Activated CD4-positive, alpha-beta T cell treated with anti-CD3 and anti-CD28 coated beads for 36 hours (primary cell): ENCODE data around the gene SUMO2. TPM values are rescaled to one million over a fixed set of nuclear protein-coding genes. Genes with fewer than 3 reads are reported as not detected.
A peak's percentile ranks its signal among the peaks of the same experiment; 100 is the strongest.
"Not testable (repeated sequence)": the region's sequence is repeated elsewhere in the genome, so short reads cannot be mapped to it uniquely, and the experiment has no call there.

Experiments used
- ATAC-seq: fragments of 200-7000 bp; cut with Tn5 transposase; one replicate; pipeline ENCODE4 v1.10.0; 2021; ENCODE audit warnings: mild to moderate bottlenecking, moderate library complexity
- CTCF ChIA-PET: fragments of 350-600 bp; sonication (Branson Sonifier 250); formaldehyde crosslinking; loops from one replicate; lab custom pipeline; 2021; ENCODE audit warnings: antibody characterized with exemption; lab: Charles Lee
- POLR2A ChIA-PET: fragments of 350-600 bp; sonication (Branson Sonifier 250); formaldehyde crosslinking; loops from one replicate; lab custom pipeline; 2021; ENCODE audit warnings: antibody characterized with exemption, inconsistent platforms; lab: Charles Lee
- DNase-seq: peaks from one replicate; pipeline ENCODE4 v3.0.0-alpha.2; 2020
- H3K27ac Mint-ChIP-seq: one replicate; pipeline ENCODE4 v1.8.0; 2021; ENCODE audit warnings: mixed read lengths
- H3K27me3 Mint-ChIP-seq: one replicate; pipeline ENCODE4 v1.8.0; 2021; ENCODE audit warnings: mixed read lengths
- H3K36me3 Mint-ChIP-seq: one replicate; pipeline ENCODE4 v1.8.0; 2021; ENCODE audit warnings: low read depth, mixed read lengths
- H3K4me1 Mint-ChIP-seq: one replicate; pipeline ENCODE4 v1.8.0; 2021; ENCODE audit warnings: mixed read lengths
- H3K4me3 Mint-ChIP-seq: one replicate; pipeline ENCODE4 v1.8.0; 2021; ENCODE audit warnings: mild to moderate bottlenecking, moderate library complexity, mixed read lengths
- H3K9me3 Mint-ChIP-seq: one replicate; pipeline ENCODE4 v1.8.0; 2021; ENCODE audit warnings: low read depth, mixed read lengths
- intact Hi-C, 2 experiments: fragments of 100-400 bp; cut with DNase I in 1 of 2; cut with micrococcal nuclease in 1 of 2; formaldehyde crosslinking; loops; one replicate each; pipeline versions ENCODE4 v1.14.2 to v1.15.1; 2022 to 2024; cut with DNase I, micrococcal nuclease
- total RNA-seq, 2 experiments: library from RNA; stranded (reverse); gene quantifications; one replicate each; pipeline ENCODE4 v1.2.3, GENCODE V29; 2021

SUMO2 gene
- total RNA-seq, 2 experiments from 2014 or later = 594 to 727 TPM

DNA sequence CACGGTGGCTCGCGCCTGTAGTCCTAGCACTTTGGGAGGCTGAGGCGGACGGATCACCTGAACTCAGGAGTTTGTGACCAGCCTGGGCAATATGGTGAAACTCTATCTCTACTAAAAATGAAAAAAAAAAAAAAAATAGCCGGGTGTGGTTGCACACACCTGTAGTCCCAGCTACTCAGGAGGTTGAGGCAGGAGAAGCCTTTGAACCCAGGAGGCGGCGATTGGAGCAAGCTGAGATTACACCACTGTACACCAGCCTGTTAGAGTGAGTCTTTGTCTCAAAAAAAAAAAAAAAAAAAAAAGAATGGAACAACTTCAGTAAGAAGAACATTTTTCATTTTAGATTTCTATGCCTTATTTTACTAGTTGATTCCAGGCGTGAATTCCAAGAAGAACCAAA lies 25.4 kb upstream of the SUMO2 start:
- ATAC-seq = no peak
- Mint-ChIP-seq H3K27ac (no peak overlapping the region), H3K36me3 (peaks cover 36% of the 10 kb centered on the region), H3K4me1 (peaks cover 13% of the 10 kb centered on the region), H3K9me3 (no peaks in the 10 kb centered on the region), H3K27me3 (no peaks in the 10 kb centered on the region), H3K4me3 (peak overlapping the region; percentile 17)
- POLR2A ChIA-PET = interaction anchor here (0.5 to 0.7 kb wide), 2 partner anchors 225 to 237 kb away, joined by 3 to 6 read pairs; no protein-coding TSS in a partner anchor
- no peak for DNase-seq
- intact Hi-C loops = loop anchor here in 1 of 2 experiments (5.0 kb wide), 1 partner anchor 161 kb away; the partner anchor contains the start of genes ATP5PD and KCTD2
- CTCF ChIA-PET = interaction anchor here (0.5 to 5.3 kb wide), 6 partner anchors 36 to 249 kb away, joined by 3 to 34 read pairs (median 4); no protein-coding TSS in a partner anchor

DNA sequence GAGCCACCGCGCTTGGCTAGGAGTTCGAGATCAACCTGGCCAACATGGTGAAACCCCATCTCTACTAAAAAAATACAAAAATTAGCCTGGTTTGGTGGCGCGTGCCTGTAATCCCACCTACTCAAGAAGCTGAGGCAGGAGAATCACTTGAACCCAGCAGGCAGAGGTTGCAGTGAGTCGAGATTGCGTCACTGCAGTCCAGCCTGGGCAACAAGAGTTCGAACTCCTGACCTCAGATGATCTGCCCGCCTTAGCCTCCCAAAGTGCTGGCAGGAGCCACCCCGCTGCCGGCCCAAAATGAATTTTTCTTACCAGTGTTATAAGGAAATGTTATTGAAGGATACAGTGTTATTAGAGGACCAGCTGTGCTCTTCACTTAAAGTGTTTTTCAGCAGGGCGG lies 25.0 kb upstream of the SUMO2 start:
- no peak overlapping the region for H3K27ac Mint-ChIP-seq
- no peaks in the 10 kb centered on the region for H3K27me3 Mint-ChIP-seq
- H3K9me3 Mint-ChIP-seq = no peaks in the 10 kb centered on the region
- H3K36me3 Mint-ChIP-seq = peaks cover 32% of the 10 kb centered on the region
- DNase-seq = no peak
- H3K4me3 Mint-ChIP-seq = peak overlapping the region; percentile 17
- POLR2A ChIA-PET = interaction anchor here (0.7 kb wide), 1 partner anchor 225 kb away, joined by 6 read pairs; no protein-coding TSS in a partner anchor
- ATAC-seq = no peak
- intact Hi-C loops = loop anchor here in 1 of 2 experiments (5.0 kb wide), 1 partner anchor 160 kb away; the partner anchor contains the start of genes ATP5PD and KCTD2
- CTCF ChIA-PET = interaction anchor here (0.5 to 5.3 kb wide), 3 partner anchors 94 to 248 kb away, joined by 3 to 34 read pairs (median 3); no protein-coding TSS in a partner anchor
- H3K4me1 Mint-ChIP-seq = peaks cover 13% of the 10 kb centered on the region

DNA sequence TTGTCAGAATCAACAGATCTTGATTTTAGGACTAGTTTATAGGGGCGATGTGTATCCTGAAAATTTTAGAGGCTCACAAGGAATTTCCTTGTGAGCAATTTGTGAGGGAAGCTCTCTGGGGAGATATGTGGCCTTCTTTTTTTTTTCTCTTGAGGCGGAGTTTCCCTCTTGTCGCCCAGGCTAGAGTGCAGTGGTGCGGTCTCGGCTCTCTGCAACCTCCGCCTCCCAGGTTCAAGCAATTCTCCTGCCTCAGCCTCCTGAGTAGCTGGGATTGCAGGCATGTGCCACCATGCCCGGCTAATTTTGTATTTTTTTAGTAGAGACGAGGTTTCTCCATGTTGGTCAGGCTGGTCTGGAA lies 24.3 kb upstream of the SUMO2 start:
- not testable (repeated sequence) for H3K27me3 Mint-ChIP-seq, ATAC-seq, DNase-seq, H3K9me3 Mint-ChIP-seq
- Mint-ChIP-seq H3K4me3 (peak overlapping the region; percentile 91), H3K36me3 (peaks cover 30% of the 10 kb centered on the region), H3K27ac (peak overlapping the region; percentile 34), H3K4me1 (peaks cover 13% of the 10 kb centered on the region)
- intact Hi-C loops = loop anchor here in 1 of 2 experiments (5.0 kb wide), 1 partner anchor 160 kb away; the partner anchor contains the start of genes ATP5PD and KCTD2
- ChIA-PET CTCF (interaction anchor here (0.7 to 5.3 kb wide), 7 partner anchors 17 to 245 kb away, joined by 3 to 34 read pairs (median 3); partner anchors contain the start of genes GGA3 and MRPS7), POLR2A (interaction anchor here (0.6 to 0.8 kb wide), 3 partner anchors 18 to 43 kb away, joined by 3 to 4 read pairs (median 3); no protein-coding TSS in a partner anchor)

- ATAC-seq = no peak
Observed at GRCh38 chr17:75205793-75206163, 23.0 kb upstream of the SUMO2 start.

GRCh38 chr17:75205037-75205792 lies 22.5 kb upstream of the SUMO2 start, which contains the start of gene NUP85:
TSS of gene NUP85 (plus strand) at chr17:75205679. CDS start at chr17:75205762, 83 bp downstream.
- ChIA-PET CTCF (interaction anchor here (0.5 to 5.3 kb wide), 13 partner anchors 21 to 964 kb away, joined by 3 to 34 read pairs (median 4); partner anchors contain the start of genes GGA3 and MRPS7), POLR2A (interaction anchor here (0.5 to 1.4 kb wide), 12 partner anchors 16 to 192 kb away, joined by 3 to 12 read pairs (median 4); partner anchors contain the start of gene SLC25A19)
- peak within 1 kb of the TSS; percentile 91 for H3K4me3 Mint-ChIP-seq
- H3K36me3 Mint-ChIP-seq = peaks cover 17% of the 10 kb centered on the region
- H3K27ac Mint-ChIP-seq = peak within 1 kb of the TSS; percentile 100
- peak; percentile 96 for DNase-seq
- H3K27me3 Mint-ChIP-seq = no peaks in the 10 kb centered on the region
- H3K9me3 Mint-ChIP-seq = no peaks in the 10 kb centered on the region
- ATAC-seq = peak; percentile 86
- peaks cover 18% of the 10 kb centered on the region for H3K4me1 Mint-ChIP-seq
- intact Hi-C loops = loop anchor here (1.0 to 5.0 kb wide), 17 partner anchors 22 to 282 kb away; partner anchors contain the start of genes KCTD2 (in 2 of the 2), ARMC7 (in 1 of the 2), ATP5PD (in 1 of the 2) and GGA3 (in 1 of the 2)

More at GRCh38 chr17:75205793-75206163, 23.0 kb upstream of the SUMO2 start:
- ChIA-PET POLR2A (interaction anchor here (0.5 to 1.4 kb wide), 12 partner anchors 17 to 193 kb away, joined by 3 to 12 read pairs (median 4); partner anchors contain the start of genes GGA3 and SLC25A19), CTCF (interaction anchor here (0.5 to 5.3 kb wide), 15 partner anchors 10 to 963 kb away, joined by 3 to 34 read pairs (median 4); partner anchors contain the start of genes GGA3 and MRPS7)
- H3K27ac Mint-ChIP-seq = peak overlapping the region; percentile 100
- DNase-seq = no peak
- H3K27me3 Mint-ChIP-seq = no peaks in the 10 kb centered on the region
- H3K4me3 Mint-ChIP-seq = peak overlapping the region; percentile 91
- peaks cover 18% of the 10 kb centered on the region for H3K4me1 Mint-ChIP-seq
- H3K36me3 Mint-ChIP-seq = peaks cover 20% of the 10 kb centered on the region
- H3K9me3 Mint-ChIP-seq = no peaks in the 10 kb centered on the region
- intact Hi-C loops = loop anchor here (1.0 to 5.0 kb wide), 17 partner anchors 22 to 282 kb away; partner anchors contain the start of genes KCTD2 (in 2 of the 2), ARMC7 (in 1 of the 2), ATP5PD (in 1 of the 2) and GGA3 (in 1 of the 2)

DNA sequence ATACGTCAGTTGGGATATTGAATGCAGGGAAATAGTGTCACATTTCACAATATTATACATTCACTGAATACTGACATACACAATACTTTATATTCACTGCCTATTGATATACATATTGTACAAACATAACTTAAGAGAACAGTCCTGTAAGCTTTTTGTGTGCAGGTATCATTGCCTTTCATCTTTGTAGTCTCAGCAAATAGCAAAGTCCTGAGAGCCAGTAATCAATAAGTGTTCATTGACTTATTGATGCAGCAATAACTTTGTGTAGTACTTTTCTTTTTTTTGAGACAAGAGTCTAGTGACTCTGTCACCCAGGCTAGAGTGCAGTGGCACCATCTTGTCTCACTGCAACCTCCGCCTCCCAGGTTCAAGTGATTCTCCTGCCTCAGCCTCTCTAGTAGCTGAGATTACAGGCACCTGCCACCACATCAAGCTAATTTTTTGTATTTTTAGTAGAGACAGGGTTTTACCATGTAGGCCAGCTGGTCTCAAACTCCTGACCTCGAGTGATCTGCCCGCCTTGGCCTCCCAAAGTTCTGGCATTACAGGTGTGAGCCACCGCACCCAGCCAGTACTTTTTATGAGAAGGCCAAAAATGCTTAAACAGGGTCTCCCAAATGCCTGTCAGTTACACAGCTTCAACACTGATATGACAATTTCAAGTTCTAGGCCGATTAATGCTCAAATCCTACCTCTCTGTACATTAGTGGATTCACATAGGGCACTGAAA lies 17.3 kb upstream of the SUMO2 start:
- H3K9me3 Mint-ChIP-seq = no peaks in the 10 kb centered on the region
- DNase-seq = no peak
- H3K27me3 Mint-ChIP-seq = no peaks in the 10 kb centered on the region
- intact Hi-C loops = loop anchor here (5.0 kb wide), 2 partner anchors 133 to 238 kb away; no protein-coding TSS in a partner anchor
- no peak overlapping the region for H3K4me3 Mint-ChIP-seq
- H3K4me1 Mint-ChIP-seq = peaks cover 8% of the 10 kb centered on the region
- CTCF ChIA-PET = interaction anchor here (0.6 to 5.7 kb wide), 13 partner anchors 9 to 238 kb away, joined by 3 to 108 read pairs (median 4); partner anchors contain the start of genes NT5C and SLC25A19
- ATAC-seq = no peak
- POLR2A ChIA-PET = no interaction called here
- no peaks in the 10 kb centered on the region for H3K36me3 Mint-ChIP-seq
- no peak overlapping the region for H3K27ac Mint-ChIP-seq

DNA sequence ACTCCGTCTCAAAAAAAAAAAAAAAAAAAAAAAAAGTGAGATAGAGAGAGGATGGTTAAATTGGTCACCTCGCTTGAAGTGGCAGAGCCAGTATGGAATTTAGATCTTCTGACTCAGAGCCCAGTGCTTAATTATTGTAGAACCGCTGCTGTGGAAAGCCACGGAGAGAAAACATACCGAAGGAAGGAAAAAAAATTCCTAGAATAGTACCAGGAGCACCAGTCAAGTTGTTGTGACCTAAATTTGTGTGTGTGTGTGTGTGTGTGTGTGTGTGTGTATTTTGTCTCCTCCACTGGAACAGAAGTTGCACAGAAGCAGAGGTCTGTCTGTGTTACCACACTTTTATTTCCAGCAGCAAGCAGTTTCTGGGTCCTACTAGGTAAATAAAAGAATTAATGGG lies 12.1 kb upstream of the SUMO2 start:
- ATAC-seq (no peak), DNase-seq (no peak)
- intact Hi-C loops = no loop called here
- Mint-ChIP-seq H3K27me3 (no peaks in the 10 kb centered on the region), H3K36me3 (no peaks in the 10 kb centered on the region), H3K4me3 (no peak overlapping the region), H3K4me1 (no peaks in the 10 kb centered on the region), H3K27ac (no peak overlapping the region), H3K9me3 (no peaks in the 10 kb centered on the region)
- ChIA-PET CTCF (interaction anchor here (0.6 kb wide), 1 partner anchor 45 kb away, joined by 3 read pairs; no protein-coding TSS in a partner anchor), POLR2A (no interaction called here)

DNA sequence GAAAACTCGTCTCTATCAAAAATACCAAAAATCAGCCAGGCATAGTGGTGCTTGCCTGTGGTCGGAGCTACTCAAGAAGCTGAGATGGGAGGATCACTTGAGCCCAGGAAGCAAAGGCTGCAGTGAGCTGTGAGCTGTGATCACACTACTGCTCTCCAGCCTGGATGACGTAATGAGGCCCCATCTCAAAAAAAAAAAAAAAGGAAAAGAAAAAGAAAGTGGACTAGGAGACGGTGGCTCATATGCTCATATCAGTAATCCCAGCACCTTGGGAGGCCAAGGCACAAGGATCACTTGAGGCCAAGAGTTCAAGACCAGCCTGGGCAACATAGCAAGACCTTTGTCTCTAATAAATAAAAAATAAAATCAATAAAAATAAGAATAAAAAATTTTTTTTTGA lies 8.8 kb upstream of the SUMO2 start:
- Mint-ChIP-seq H3K27ac (no peak overlapping the region), H3K4me3 (no peak overlapping the region), H3K4me1 (peaks cover 12% of the 10 kb centered on the region), H3K36me3 (no peaks in the 10 kb centered on the region), H3K9me3 (no peaks in the 10 kb centered on the region), H3K27me3 (no peaks in the 10 kb centered on the region)
- intact Hi-C loops = no loop called here
- ATAC-seq (no peak), DNase-seq (no peak)
- ChIA-PET POLR2A (interaction anchor here (0.6 kb wide), 1 partner anchor 14 kb away, joined by 5 read pairs; no protein-coding TSS in a partner anchor), CTCF (interaction anchor here (0.5 to 5.5 kb wide), 4 partner anchors 9 to 179 kb away, joined by 3 to 42 read pairs (median 4); partner anchors contain the start of gene MRPL58)

DNA sequence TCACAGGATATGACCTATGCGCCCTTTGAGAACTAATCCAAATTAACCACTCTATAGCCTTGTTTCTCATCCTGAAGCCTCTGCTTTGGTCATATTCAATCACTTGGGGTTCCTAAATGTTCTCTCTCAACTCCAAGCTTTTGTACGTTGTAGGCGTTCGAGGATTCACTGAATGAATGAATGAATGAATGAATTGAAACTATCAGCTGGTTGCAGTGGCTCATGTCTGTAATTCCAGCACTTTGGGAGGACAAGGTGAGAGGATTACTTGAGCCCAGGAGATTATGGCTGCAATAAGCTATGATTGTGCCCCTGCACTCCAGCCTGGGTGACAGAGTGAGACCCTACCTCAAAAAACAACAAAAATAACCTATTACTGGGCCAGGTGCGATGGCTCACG lies 5.9 kb upstream of the SUMO2 start:
- no peak for DNase-seq
- Mint-ChIP-seq H3K27me3 (no peaks in the 10 kb centered on the region), H3K27ac (no peak overlapping the region), H3K9me3 (no peaks in the 10 kb centered on the region), H3K4me3 (no peak overlapping the region), H3K36me3 (no peaks in the 10 kb centered on the region), H3K4me1 (peaks cover 23% of the 10 kb centered on the region)
- no peak for ATAC-seq
- ChIA-PET CTCF (interaction anchor here (0.6 to 5.5 kb wide), 10 partner anchors 12 to 101 kb away, joined by 3 to 42 read pairs (median 4); partner anchors contain the start of gene SLC25A19), POLR2A (interaction anchor here (0.7 to 1.4 kb wide), 6 partner anchors 17 to 107 kb away, joined by 3 to 6 read pairs (median 4); partner anchors contain the start of genes NUP85 and SLC16A5)
- intact Hi-C loops = loop anchor here (1.0 to 10.0 kb wide), 2 partner anchors 13 to 154 kb away; no protein-coding TSS in a partner anchor
